C4-2B (cell line): ENCODE measurements around the gene PMS2.

Experiments
- CTCF ChIP-seq: fragments of 450-650 bp; conservative IDR thresholded peaks from 2 replicates; pipeline ENCODE4 v1.5.1; 2017; ENCODE audit warnings: mild to moderate bottlenecking
- ZFX ChIP-seq: fragments of 450-650 bp; IDR thresholded peaks from 2 replicates; pipeline ENCODE4 v1.6.1; 2017

GRCh38 chr7:6020371-6021286, 11.8 kb upstream of the PMS2 start:
- no peak for TF ChIP-seq CTCF
- TF ChIP-seq ZFX: no peak
